Loucy (cell line): ENCODE measurements around the gene MRPL53.

Experiments
- H2AFZ ChIP-seq: fragments of 200-600 bp; sonication (generic); 2 replicates; pipeline ENCODE4 v1.6.0; 2016; ENCODE audit warnings: antibody characterized with exemption, mild to moderate bottlenecking, low read length, moderate library complexity
- H3F3A ChIP-seq: fragments of 200-600 bp; 2 replicates; pipeline ENCODE4 v1.6.0; 2016; ENCODE audit warnings: antibody characterized with exemption, low read depth, mild to moderate bottlenecking
- H3K27me3 ChIP-seq: fragments of 200-600 bp; sonication (generic); 2 replicates; pipeline ENCODE4 v1.6.1; 2014; ENCODE audit warnings: low read length, mild to moderate bottlenecking; ENCODE audit not compliant: insufficient read depth, poor library complexity, severe bottlenecking
- H3K36me3 ChIP-seq: fragments of 200-600 bp; sonication (generic); 2 replicates; pipeline ENCODE4 v1.6.1; 2016; ENCODE audit warnings: low read length; ENCODE audit not compliant: insufficient read depth
- H3K4me1 ChIP-seq: fragments of 200-600 bp; sonication (generic); 2 replicates; pipeline ENCODE4 v1.5.1; 2014; ENCODE audit warnings: low read length, mild to moderate bottlenecking; ENCODE audit not compliant: insufficient read depth, poor library complexity, severe bottlenecking
- H3K4me2 ChIP-seq: fragments of 200-600 bp; sonication (generic); 2 replicates; pipeline ENCODE4 v1.6.0; 2014; ENCODE audit warnings: antibody characterized with exemption, low read length, low read depth, mild to moderate bottlenecking; ENCODE audit not compliant: poor library complexity, severe bottlenecking
- H3K4me3 ChIP-seq: fragments of 200-600 bp; sonication (generic); 2 replicates; pipeline ENCODE4 v1.5.1; 2014; ENCODE audit warnings: low read length, mild to moderate bottlenecking, mixed read lengths; ENCODE audit not compliant: poor library complexity, severe bottlenecking
- H3K79me2 ChIP-seq: fragments of 200-600 bp; sonication (generic); 2 replicates; pipeline ENCODE4 v1.6.1; 2014; ENCODE audit warnings: low read length; ENCODE audit not compliant: insufficient read depth
- H3K9ac ChIP-seq: fragments of 200-600 bp; sonication (generic); 2 replicates; pipeline ENCODE4 v1.6.0; 2014; ENCODE audit warnings: mild to moderate bottlenecking, low read depth, low read length, moderate library complexity; ENCODE audit not compliant: poor library complexity, severe bottlenecking
- H3K9me2 ChIP-seq: fragments of 200-600 bp; sonication (generic); replicated peaks from 2 replicates; pipeline ENCODE4 v1.6.1; 2016; ENCODE audit warnings: low read depth, low read length, mixed read lengths
- H3K9me3 ChIP-seq: fragments of 200-600 bp; sonication (generic); 2 replicates; pipeline ENCODE4 v1.6.1; 2014; ENCODE audit warnings: mild to moderate bottlenecking, antibody characterized with exemption, low read length, low read depth; ENCODE audit not compliant: insufficient read depth
- H4K20me1 ChIP-seq: fragments of 200-600 bp; sonication (generic); 2 replicates; pipeline ENCODE4 v1.6.0; 2014; ENCODE audit warnings: antibody characterized with exemption, low read length, mild to moderate bottlenecking; ENCODE audit not compliant: insufficient read depth, poor library complexity, severe bottlenecking
- EZH2phosphoT487 ChIP-seq: fragments of 200-600 bp; IDR thresholded peaks from 2 replicates; pipeline ENCODE4 v1.6.1; 2018; ENCODE audit warnings: antibody characterized with exemption, mild to moderate bottlenecking, moderate library complexity, borderline replicate concordance
- TF ChIP-seq, protein P1 (sequence below): fragments of 200-600 bp; sonication (generic); conservative IDR thresholded peaks from 2 replicates; pipeline ENCODE4 v1.5.1; 2014; ENCODE audit warnings: mild to moderate bottlenecking, antibody characterized with exemption, low read length

Gene MRPL53

DNA sequence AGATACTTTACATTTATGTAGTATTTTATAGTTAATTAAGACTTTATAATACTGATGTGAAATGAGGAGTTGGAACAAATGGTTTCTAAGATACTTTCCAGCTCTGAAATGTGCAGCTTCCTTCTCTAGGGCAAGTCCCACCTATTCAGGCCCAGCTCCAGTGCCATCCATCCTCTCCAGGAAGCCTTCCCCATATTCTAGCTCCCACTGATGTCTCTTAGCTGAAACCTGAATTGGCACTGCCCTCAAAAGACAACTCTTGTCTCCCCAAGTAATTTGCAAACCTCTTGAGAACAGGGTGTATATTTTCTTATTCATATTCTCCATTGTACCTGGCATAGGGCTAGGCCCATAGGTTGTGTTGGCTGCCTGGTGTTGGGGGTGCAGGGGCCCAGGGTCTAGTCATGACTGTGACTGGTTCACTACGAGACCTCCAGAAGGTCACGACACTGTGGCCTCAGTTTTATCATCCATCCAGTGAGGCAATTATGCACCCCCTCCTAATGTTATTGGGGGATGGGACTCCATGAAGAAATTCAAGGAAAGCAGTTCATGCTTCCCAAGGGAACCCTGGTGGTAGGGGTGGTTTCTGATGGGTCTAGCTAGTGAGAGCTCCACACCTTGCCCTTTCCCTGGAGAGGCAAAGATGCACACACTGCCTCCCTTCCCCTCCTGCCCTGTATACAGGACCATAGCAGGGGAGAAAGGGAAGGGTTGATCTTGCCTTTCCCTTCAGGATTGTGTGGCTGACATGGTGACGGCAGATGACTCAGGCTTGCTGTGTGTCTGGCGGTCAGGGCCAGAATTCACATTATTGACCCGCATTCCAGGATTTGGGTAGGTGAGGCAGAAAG is 48.1 kb downstream of the MRPL53 start:
- Histone ChIP-seq H3K27me3 (no peaks in the 10 kb centered on the region), H4K20me1 (no peaks in the 10 kb centered on the region), H3K9me2 (no peaks in the 10 kb centered on the region), H3K4me3 (no peak overlapping the region), H3K36me3 (peaks cover 5% of the 10 kb centered on the region; the same call in 1 of the 2 replicates), H3K4me1 (peaks cover 22% of the 10 kb centered on the region), H3K9me3 (no peaks in the 10 kb centered on the region), H3K9ac (no peak overlapping the region), H2AFZ (no peak overlapping the region), H3F3A (no peaks in the 10 kb centered on the region), H3K4me2 (no peak overlapping the region), H3K79me2 (peaks cover 14% of the 10 kb centered on the region; the same call in 1 of the 2 replicates)
- TF ChIP-seq EZH2phosphoT487: no peak
- TF ChIP-seq, protein P1, sequence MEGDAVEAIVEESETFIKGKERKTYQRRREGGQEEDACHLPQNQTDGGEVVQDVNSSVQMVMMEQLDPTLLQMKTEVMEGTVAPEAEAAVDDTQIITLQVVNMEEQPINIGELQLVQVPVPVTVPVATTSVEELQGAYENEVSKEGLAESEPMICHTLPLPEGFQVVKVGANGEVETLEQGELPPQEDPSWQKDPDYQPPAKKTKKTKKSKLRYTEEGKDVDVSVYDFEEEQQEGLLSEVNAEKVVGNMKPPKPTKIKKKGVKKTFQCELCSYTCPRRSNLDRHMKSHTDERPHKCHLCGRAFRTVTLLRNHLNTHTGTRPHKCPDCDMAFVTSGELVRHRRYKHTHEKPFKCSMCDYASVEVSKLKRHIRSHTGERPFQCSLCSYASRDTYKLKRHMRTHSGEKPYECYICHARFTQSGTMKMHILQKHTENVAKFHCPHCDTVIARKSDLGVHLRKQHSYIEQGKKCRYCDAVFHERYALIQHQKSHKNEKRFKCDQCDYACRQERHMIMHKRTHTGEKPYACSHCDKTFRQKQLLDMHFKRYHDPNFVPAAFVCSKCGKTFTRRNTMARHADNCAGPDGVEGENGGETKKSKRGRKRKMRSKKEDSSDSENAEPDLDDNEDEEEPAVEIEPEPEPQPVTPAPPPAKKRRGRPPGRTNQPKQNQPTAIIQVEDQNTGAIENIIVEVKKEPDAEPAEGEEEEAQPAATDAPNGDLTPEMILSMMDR: no peak

DNA sequence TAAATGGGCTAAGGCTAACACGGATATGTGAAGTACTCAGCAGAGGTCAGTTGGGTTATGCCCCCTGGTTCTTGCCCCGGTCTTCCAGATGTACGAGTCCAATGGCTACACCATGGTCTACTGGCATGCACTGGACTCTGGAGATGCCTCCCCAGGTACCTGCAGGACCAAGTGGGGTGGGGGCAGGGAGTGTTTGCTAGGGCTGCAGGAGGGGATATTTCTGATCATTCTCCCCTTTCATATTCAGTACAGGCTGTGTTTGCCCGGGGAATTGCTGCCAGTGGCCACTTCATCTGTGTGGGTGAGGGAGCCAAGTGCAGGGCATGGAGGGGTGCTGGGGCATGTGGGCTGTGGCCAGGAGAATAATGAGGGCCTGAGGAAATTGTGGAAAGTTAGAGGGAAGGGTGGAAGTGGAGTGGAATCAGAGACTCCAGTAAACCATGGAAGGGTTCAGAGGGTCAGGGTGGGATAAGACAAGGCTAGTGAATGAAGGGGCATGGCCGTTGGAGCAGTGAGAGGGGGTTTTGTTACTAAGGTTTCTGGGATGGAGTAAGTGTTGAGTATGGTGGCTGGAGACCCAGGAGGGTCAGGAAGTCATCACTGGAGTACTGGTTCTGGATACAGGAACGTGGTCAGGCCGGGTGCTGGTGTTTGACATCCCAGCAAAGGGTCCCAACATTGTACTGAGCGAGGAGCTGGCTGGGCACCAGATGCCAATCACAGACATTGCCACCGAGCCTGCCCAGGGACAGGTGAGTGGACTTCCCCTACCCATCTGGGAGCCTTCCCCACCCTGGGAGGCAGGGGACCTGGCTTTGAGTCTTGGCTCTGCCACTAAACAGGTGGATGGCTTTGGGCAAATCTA is 49.0 kb downstream of the MRPL53 start:
- H3K36me3 ChIP-seq: peaks cover 5% of the 10 kb centered on the region; the same call in 1 of the 2 replicates
- H3K9me2 ChIP-seq: no peaks in the 10 kb centered on the region
- H3K27me3 ChIP-seq: no peaks in the 10 kb centered on the region
- H2AFZ ChIP-seq: no peak overlapping the region
- no peaks in the 10 kb centered on the region for H4K20me1 ChIP-seq
- peak overlapping the region; percentile 94 for H3K4me2 ChIP-seq
- H3F3A ChIP-seq: no peaks in the 10 kb centered on the region
- H3K79me2 ChIP-seq: peaks cover 14% of the 10 kb centered on the region; the same call in 1 of the 2 replicates
- no peak overlapping the region for H3K9ac ChIP-seq
- H3K9me3 ChIP-seq: no peaks in the 10 kb centered on the region
- H3K4me1 ChIP-seq: peaks cover 22% of the 10 kb centered on the region
- no peak for TF ChIP-seq EZH2phosphoT487
- TF ChIP-seq, protein P1: no peak
- no peak overlapping the region for H3K4me3 ChIP-seq
